GM19025 (cell line): ENCODE results near the gene COL5A1.

ENCODE experiments used
- ATAC-seq: cut with Tn5 transposase; IDR thresholded peaks from one replicate; pipeline ENCODE4 v1.9.1; 2021; ENCODE audit warnings: mild to moderate bottlenecking, low read depth, moderate library complexity; ENCODE audit not compliant: unreplicated experiment

COL5A1 gene

GRCh38 chr9:134756098-134756497 lies 114.5 kb downstream of the COL5A1 start:
- ATAC-seq, result no peak

GRCh38 chr9:134757216-134757975 lies 115.8 kb downstream of the COL5A1 start:
- ATAC-seq, result no peak

- ATAC-seq, result no peak
Measured at GRCh38 chr9:134758949-134759607, 117.5 kb downstream of the COL5A1 start.

DNA sequence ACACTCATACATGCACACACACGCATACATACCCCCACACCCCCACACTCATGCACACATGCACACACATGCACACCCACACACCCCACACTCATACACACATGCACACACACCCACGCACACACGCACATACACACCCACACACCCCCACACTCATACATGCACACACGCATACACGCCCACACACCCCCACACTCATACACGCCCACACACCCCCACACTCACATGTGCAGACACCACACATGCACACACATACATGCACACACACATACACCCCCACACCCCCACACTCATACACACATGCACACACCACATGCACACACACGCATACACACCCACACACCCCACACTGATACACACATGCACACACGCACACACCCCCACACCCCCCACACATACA lies 118.3 kb downstream of the COL5A1 start:
- ATAC-seq, result no peak

- no peak for ATAC-seq
Measured at GRCh38 chr9:134760750-134761420, 119.3 kb downstream of the COL5A1 start.

GRCh38 chr9:134764473-134765269 lies 123.1 kb downstream of the COL5A1 start:
- no peak for ATAC-seq

DNA sequence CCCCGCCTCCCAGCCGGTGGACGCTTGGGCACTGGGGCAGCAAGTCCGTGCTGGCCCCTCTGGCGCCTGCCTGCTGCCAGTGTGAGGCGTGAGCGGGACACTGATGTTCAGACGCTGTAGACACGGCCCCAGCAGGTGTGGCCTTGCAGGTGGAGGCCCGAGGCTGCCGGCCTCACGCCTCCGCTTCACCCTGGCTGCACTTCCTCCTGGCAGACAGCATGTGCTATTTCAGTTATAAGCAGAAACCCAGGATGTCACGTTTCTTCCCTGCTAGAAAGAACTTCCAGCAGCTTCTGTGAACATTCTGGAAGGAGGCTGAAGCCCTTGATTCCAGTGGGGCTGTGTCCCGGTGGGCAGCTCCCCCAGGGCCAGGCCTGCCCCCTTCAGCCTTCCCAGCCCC lies 124.2 kb downstream of the COL5A1 start:
- no peak for ATAC-seq

DNA sequence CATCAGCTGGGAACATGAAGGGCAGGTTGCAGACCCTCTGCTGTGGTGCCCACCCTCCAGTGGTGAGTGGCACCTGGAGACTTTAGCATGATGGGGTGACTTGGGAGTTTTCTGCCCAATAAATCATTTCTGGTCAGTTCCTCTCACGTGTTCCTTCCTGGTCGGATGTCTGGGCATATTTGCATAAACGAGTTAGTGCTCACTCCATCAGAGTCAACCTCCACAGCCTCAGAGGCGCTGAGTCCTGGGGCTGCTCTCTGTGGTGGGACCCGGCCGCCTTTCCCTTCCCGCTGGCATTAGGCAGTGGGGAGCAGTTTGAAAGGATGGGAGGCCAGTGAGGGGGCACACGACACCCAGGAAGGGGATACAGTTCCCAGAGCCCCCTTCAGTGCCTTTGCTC lies 125.0 kb downstream of the COL5A1 start:
- ATAC-seq, result no peak

GRCh38 chr9:134768332-134768708 lies 126.7 kb downstream of the COL5A1 start:
- ATAC-seq, result no peak

DNA sequence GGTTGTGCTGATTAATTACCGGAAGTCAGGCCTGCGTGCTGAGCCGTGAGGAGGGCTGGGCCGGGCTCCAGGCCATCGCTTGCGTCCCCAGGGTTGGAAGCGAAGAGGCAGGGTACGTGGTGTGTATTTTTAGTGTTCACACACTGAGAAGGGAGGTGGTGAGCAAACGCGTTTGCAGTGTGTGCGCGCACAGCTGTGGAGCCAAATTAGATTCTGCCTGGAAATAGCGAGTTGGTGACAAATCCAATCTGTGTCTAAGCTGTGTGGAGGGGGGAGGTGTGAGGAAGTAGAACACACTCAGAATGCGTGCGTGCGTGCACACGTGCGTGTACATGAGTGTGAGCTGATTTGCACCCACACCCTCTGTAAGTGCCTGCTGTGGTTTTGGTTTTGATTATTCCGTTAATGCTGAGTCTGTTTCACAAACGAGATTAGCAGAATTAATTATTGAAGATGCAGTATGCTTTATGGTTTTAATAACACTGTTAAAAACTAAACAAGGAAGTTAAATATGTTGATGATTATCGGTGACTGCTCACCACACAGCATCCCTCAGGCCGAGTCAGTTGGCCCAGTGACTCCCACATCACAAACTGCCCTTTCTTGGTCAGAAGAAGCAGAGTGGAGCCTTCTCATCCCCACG lies 127.2 kb downstream of the COL5A1 start:
- no peak for ATAC-seq

- ATAC-seq, result no peak
Measured at GRCh38 chr9:134770972-134771971, 129.7 kb downstream of the COL5A1 start.

DNA sequence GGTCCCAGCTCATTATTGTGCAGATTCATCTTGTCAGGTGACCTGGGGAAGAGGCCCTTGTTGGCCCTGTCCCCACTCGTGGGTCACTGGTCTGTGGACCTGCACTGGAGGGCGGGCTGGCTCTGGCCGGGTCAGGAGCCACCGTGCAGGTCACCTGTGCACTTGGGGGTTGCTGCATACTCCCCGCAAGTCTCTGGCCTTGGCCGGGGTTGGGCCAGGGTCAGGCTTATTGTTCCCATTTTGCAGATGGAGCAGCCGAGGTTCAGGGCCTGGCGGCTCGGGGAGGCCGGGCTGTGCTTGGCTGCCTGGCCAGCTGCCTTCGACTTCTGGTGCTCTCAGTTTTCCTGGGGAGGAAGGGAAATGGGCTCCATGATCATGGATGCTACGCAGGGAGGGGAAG lies 130.7 kb downstream of the COL5A1 start:
- ATAC-seq, result no peak

GRCh38 chr9:134773842-134774241 lies 132.2 kb downstream of the COL5A1 start:
- ATAC-seq, result no peak

GRCh38 chr9:134774410-134774809 lies 132.8 kb downstream of the COL5A1 start:
- ATAC-seq, result no peak

- no peak for ATAC-seq
Measured at GRCh38 chr9:134775081-134775951, 133.7 kb downstream of the COL5A1 start.

- ATAC-seq, result no peak
Measured at GRCh38 chr9:134776080-134776796, 134.6 kb downstream of the COL5A1 start.

GRCh38 chr9:134777153-134777552 lies 135.6 kb downstream of the COL5A1 start:
- ATAC-seq, result no peak

- no peak for ATAC-seq
Measured at GRCh38 chr9:134778156-134778555, 136.6 kb downstream of the COL5A1 start.
